ENCODE results near the gene FAM83D.

The FAM83D gene

GRCh38 chr20:38987777-38988176, 61.6 kb downstream of the FAM83D start:
- peaks cover 0 to 4% of the 10 kb centered on the region in 2 donors for H3K4me1 ChIP-seq (ENCODE audit: control insufficient read depth in 2 of 2, insufficient read depth in 1 of 2, low read depth in 1 of 2, low read length in 2 of 2)
- H2BK12ac ChIP-seq (ENCODE audit: low read length), result no peak overlapping the region
- peaks cover 2 to 74% of the 10 kb centered on the region in 2 donors for H3K36me3 ChIP-seq (replicated peaks in 1 of 2; ENCODE audit: control insufficient read depth in 2 of 2, insufficient read depth in 2 of 2, low read length in 2 of 2)
- H2BK15ac ChIP-seq (ENCODE audit: low read length), result no peak overlapping the region
- no peak overlapping the region for H2AK5ac ChIP-seq (ENCODE audit: low read depth, low read length)
- H4K91ac ChIP-seq (ENCODE audit: low read depth, low read length, poor library complexity), result no peak overlapping the region
- no peaks in the 10 kb centered on the region for H3K9me3 ChIP-seq (replicated peaks in 1 of 2; ENCODE audit: control insufficient read depth in 2 of 2, insufficient read depth in 1 of 2, low read depth in 1 of 2, low read length in 2 of 2)
- no peak overlapping the region for H3K14ac ChIP-seq (ENCODE audit: low read length)
- no peak overlapping the region for H2BK120ac ChIP-seq (ENCODE audit: low read depth, low read length)
- no peak overlapping the region for H3K4ac ChIP-seq (ENCODE audit: low read length)
- no CpG with 5 or more reads among the region's 4 CpGs for WGBS, 2 donors (ENCODE audit: extremely low coverage in 2 of 2, insufficient read length in 2 of 2, insufficient replicate concordance in 1 of 2)
- H3K79me1 ChIP-seq (ENCODE audit: low read depth, low read length), result no peaks in the 10 kb centered on the region
- H3K9ac ChIP-seq (ENCODE audit: low read depth, low read length, poor library complexity), result no peak overlapping the region
- no peak overlapping the region for H2AFZ ChIP-seq (ENCODE audit: low read length)
- no peak overlapping the region for H4K8ac ChIP-seq (ENCODE audit: low read depth, low read length)
- no peak overlapping the region for H3K27ac ChIP-seq (replicated peaks; ENCODE audit: low read length)
- H3K27me3 ChIP-seq (ENCODE audit: control insufficient read depth in 3 of 3, insufficient read depth in 3 of 3, low read depth in 1 of 3, low read length in 3 of 3), result no peaks in the 10 kb centered on the region
- H3K4me2 ChIP-seq (ENCODE audit: insufficient read depth, low read length, poor library complexity, severe bottlenecking), result no peak overlapping the region
- no peak overlapping the region for H3K4me3 ChIP-seq (ENCODE audit: low read length in 2 of 2)
- H3K18ac ChIP-seq (ENCODE audit: low read length), result no peak overlapping the region
- no peak overlapping the region for H3K23ac ChIP-seq (ENCODE audit: low read depth, low read length, poor library complexity)
- H2BK5ac ChIP-seq (ENCODE audit: low read length), result no peak overlapping the region
- DNase-seq (ENCODE audit: low spot score), result no peak

- Histone ChIP-seq H3K9ac (ENCODE audit: low read depth, low read length, poor library complexity) (no peak overlapping the region), H3K14ac (ENCODE audit: low read length) (no peak overlapping the region), H2AFZ (ENCODE audit: low read length) (no peak overlapping the region), H4K8ac (ENCODE audit: low read depth, low read length) (no peak overlapping the region), H2BK5ac (ENCODE audit: low read length) (no peak overlapping the region), H3K79me1 (ENCODE audit: low read depth, low read length) (no peaks in the 10 kb centered on the region), H2BK120ac (ENCODE audit: low read depth, low read length) (no peak overlapping the region), H3K9me3 (replicated peaks in 1 of 2; ENCODE audit: control insufficient read depth in 2 of 2, insufficient read depth in 1 of 2, low read depth in 1 of 2, low read length in 2 of 2) (no peaks in the 10 kb centered on the region), H3K4ac (ENCODE audit: low read length) (no peak overlapping the region), H2BK15ac (ENCODE audit: low read length) (no peak overlapping the region), H3K27me3 (ENCODE audit: control insufficient read depth in 3 of 3, insufficient read depth in 3 of 3, low read depth in 1 of 3, low read length in 3 of 3) (no peaks in the 10 kb centered on the region), H3K4me2 (ENCODE audit: insufficient read depth, low read length, poor library complexity, severe bottlenecking) (no peak overlapping the region), H4K91ac (ENCODE audit: low read depth, low read length, poor library complexity) (no peak overlapping the region), H3K4me1 (ENCODE audit: control insufficient read depth in 2 of 2, insufficient read depth in 1 of 2, low read depth in 1 of 2, low read length in 2 of 2) (peaks cover 0 to 4% of the 10 kb centered on the region in 2 donors), H3K23ac (ENCODE audit: low read depth, low read length, poor library complexity) (no peak overlapping the region), H2BK12ac (ENCODE audit: low read length) (no peak overlapping the region), H2AK5ac (ENCODE audit: low read depth, low read length) (no peak overlapping the region), H3K4me3 (ENCODE audit: low read length in 2 of 2) (no peak overlapping the region), H3K36me3 (replicated peaks in 1 of 2; ENCODE audit: control insufficient read depth in 2 of 2, insufficient read depth in 2 of 2, low read length in 2 of 2) (peaks cover 6 to 65% of the 10 kb centered on the region in 2 donors), H3K18ac (ENCODE audit: low read length) (no peak overlapping the region), H3K27ac (replicated peaks; ENCODE audit: low read length) (no peak overlapping the region)
- WGBS, 2 donors (ENCODE audit: extremely low coverage in 2 of 2, insufficient read length in 2 of 2, insufficient replicate concordance in 1 of 2), result no CpG with 5 or more reads among the region's 1 CpG
- no peak for DNase-seq (ENCODE audit: low spot score)
These were observed 64.5 kb downstream of the FAM83D start for GRCh38 chr20:38990728-38991127.

- Histone ChIP-seq H4K8ac (ENCODE audit: low read depth, low read length) (no peak overlapping the region), H3K9ac (ENCODE audit: low read depth, low read length, poor library complexity) (no peak overlapping the region), H3K27me3 (ENCODE audit: control insufficient read depth in 3 of 3, insufficient read depth in 3 of 3, low read depth in 1 of 3, low read length in 3 of 3) (no peaks in the 10 kb centered on the region), H2BK5ac (ENCODE audit: low read length) (no peak overlapping the region), H3K4me1 (ENCODE audit: control insufficient read depth in 2 of 2, insufficient read depth in 1 of 2, low read depth in 1 of 2, low read length in 2 of 2) (peaks cover 0 to 4% of the 10 kb centered on the region in 2 donors), H3K23ac (ENCODE audit: low read depth, low read length, poor library complexity) (no peak overlapping the region), H3K14ac (ENCODE audit: low read length) (no peak overlapping the region), H2AFZ (ENCODE audit: low read length) (no peak overlapping the region), H3K4me2 (ENCODE audit: insufficient read depth, low read length, poor library complexity, severe bottlenecking) (no peak overlapping the region), H3K27ac (replicated peaks; ENCODE audit: low read length) (no peak overlapping the region), H3K79me1 (ENCODE audit: low read depth, low read length) (no peaks in the 10 kb centered on the region), H2AK5ac (ENCODE audit: low read depth, low read length) (no peak overlapping the region), H2BK120ac (ENCODE audit: low read depth, low read length) (no peak overlapping the region), H4K91ac (ENCODE audit: low read depth, low read length, poor library complexity) (no peak overlapping the region), H3K4ac (ENCODE audit: low read length) (no peak overlapping the region), H3K18ac (ENCODE audit: low read length) (no peak overlapping the region), H3K36me3 (replicated peaks in 1 of 2; ENCODE audit: control insufficient read depth in 2 of 2, insufficient read depth in 2 of 2, low read length in 2 of 2) (peaks cover 10 to 71% of the 10 kb centered on the region in 2 donors), H3K4me3 (ENCODE audit: low read length in 2 of 2) (no peak overlapping the region), H2BK12ac (ENCODE audit: low read length) (no peak overlapping the region), H3K9me3 (replicated peaks in 1 of 2; ENCODE audit: control insufficient read depth in 2 of 2, insufficient read depth in 1 of 2, low read depth in 1 of 2, low read length in 2 of 2) (no peaks in the 10 kb centered on the region), H2BK15ac (ENCODE audit: low read length) (no peak overlapping the region)
- WGBS, 2 donors (ENCODE audit: extremely low coverage in 2 of 2, insufficient read length in 2 of 2, insufficient replicate concordance in 1 of 2), result no CpG with 5 or more reads among the region's 5 CpGs
- DNase-seq (ENCODE audit: low spot score), result no peak
These were observed 65.8 kb downstream of the FAM83D start for GRCh38 chr20:38991814-38992704.

GRCh38 chr20:38995536-38996044, 69.4 kb downstream of the FAM83D start:
- Histone ChIP-seq H3K4me1 (ENCODE audit: control insufficient read depth in 2 of 2, insufficient read depth in 1 of 2, low read depth in 1 of 2, low read length in 2 of 2) (no peaks in the 10 kb centered on the region), H3K36me3 (replicated peaks in 1 of 2; ENCODE audit: control insufficient read depth in 2 of 2, insufficient read depth in 2 of 2, low read length in 2 of 2) (peaks cover 23 to 72% of the 10 kb centered on the region in 2 donors), H2BK15ac (ENCODE audit: low read length) (no peak overlapping the region), H3K18ac (ENCODE audit: low read length) (no peak overlapping the region), H4K8ac (ENCODE audit: low read depth, low read length) (no peak overlapping the region), H2BK120ac (ENCODE audit: low read depth, low read length) (no peak overlapping the region), H3K4me3 (ENCODE audit: low read length in 2 of 2) (no peak overlapping the region), H3K4ac (ENCODE audit: low read length) (no peak overlapping the region), H3K9ac (ENCODE audit: low read depth, low read length, poor library complexity) (no peak overlapping the region), H4K91ac (ENCODE audit: low read depth, low read length, poor library complexity) (no peak overlapping the region), H3K27me3 (ENCODE audit: control insufficient read depth in 3 of 3, insufficient read depth in 3 of 3, low read depth in 1 of 3, low read length in 3 of 3) (no peaks in the 10 kb centered on the region), H2AFZ (ENCODE audit: low read length) (no peak overlapping the region), H3K14ac (ENCODE audit: low read length) (no peak overlapping the region), H3K9me3 (replicated peaks in 1 of 2; ENCODE audit: control insufficient read depth in 2 of 2, insufficient read depth in 1 of 2, low read depth in 1 of 2, low read length in 2 of 2) (no peaks in the 10 kb centered on the region), H2AK5ac (ENCODE audit: low read depth, low read length) (no peak overlapping the region), H3K4me2 (ENCODE audit: insufficient read depth, low read length, poor library complexity, severe bottlenecking) (no peak overlapping the region), H3K23ac (ENCODE audit: low read depth, low read length, poor library complexity) (no peak overlapping the region), H3K79me1 (ENCODE audit: low read depth, low read length) (no peaks in the 10 kb centered on the region), H3K27ac (replicated peaks; ENCODE audit: low read length) (no peak overlapping the region), H2BK12ac (ENCODE audit: low read length) (no peak overlapping the region), H2BK5ac (ENCODE audit: low read length) (no peak overlapping the region)
- no CpG with 5 or more reads among the region's 3 CpGs for WGBS, 2 donors (ENCODE audit: extremely low coverage in 2 of 2, insufficient read length in 2 of 2, insufficient replicate concordance in 1 of 2)
- DNase-seq (ENCODE audit: low spot score), result no peak
